H1 (cell line): Measurements from ENCODE around the gene CRK.

Source experiments
- CEBPB ChIP-seq: IDR thresholded peaks from 2 replicates; pipeline ENCODE4 v1.6.1; 2012; ENCODE audit warnings: low read depth, low read length
- CTCF ChIP-seq, 3 experiments: IDR thresholded peaks; 1 replicate in 2 of 3; 2 replicates in 1 of 3; pipeline versions ENCODE4 v1.5.1 to v1.6.1; 2011; ENCODE audit warnings: low read length in 3 of 3, mild to moderate bottlenecking in 3 of 3, inconsistent platforms in 2 of 3, low read depth in 1 of 3, moderate library complexity in 1 of 3; ENCODE audit not compliant: insufficient read depth in 1 of 3; ENCODE audit errors: control extremely low read depth in 1 of 3
- FOSL1 ChIP-seq: IDR thresholded peaks from 2 replicates; pipeline ENCODE4 v1.6.1; 2011; ENCODE audit warnings: mild to moderate bottlenecking, low read depth, low read length, moderate library complexity; ENCODE audit not compliant: insufficient read depth
- POLR2A ChIP-seq, 2 experiments: IDR thresholded peaks; 1 replicate in 1 of 2; 2 replicates in 1 of 2; pipeline ENCODE4 v1.6.1; 2011; ENCODE audit warnings: low read depth in 2 of 2, low read length in 2 of 2, mild to moderate bottlenecking in 2 of 2; ENCODE audit errors: control extremely low read depth in 1 of 2
- TEAD4 ChIP-seq: IDR thresholded peaks from 2 replicates; pipeline ENCODE4 v1.6.1; 2012; ENCODE audit warnings: low read depth, low read length, inconsistent platforms, mixed read lengths

- TF ChIP-seq CTCF (IDR thresholded peaks at IDR 0.05; ENCODE audit: control extremely low read depth in 1 of 3, insufficient read depth in 1 of 3, low read depth in 1 of 3, low read length in 3 of 3) = no peak
- TF ChIP-seq TEAD4 = no peak
- TF ChIP-seq POLR2A (IDR thresholded peaks at IDR 0.05; ENCODE audit: control extremely low read depth in 1 of 2, low read depth in 2 of 2, low read length in 2 of 2) = no peak
- TF ChIP-seq FOSL1 = no peak
- no peak for TF ChIP-seq CEBPB
These were observed 70.2 kb downstream of the CRK start for GRCh38 chr17:1385861-1386260.
